Gastroesophageal sphincter (tissue), 3 donors: ENCODE results near the gene NOL4L.

Experiments used
- EP300 ChIP-seq: sonication (generic); formaldehyde crosslinking; IDR thresholded peaks from one replicate; pipeline ENCODE4 v1.6.1; 2017; ENCODE audit warnings: antibody characterized with exemption, mild to moderate bottlenecking
- POLR2A ChIP-seq, 2 donors: fragments of 450-650 bp; IDR thresholded peaks; one replicate each; pipeline ENCODE4 v1.6.1; 2017; ENCODE audit warnings: antibody characterized with exemption in 2 of 2, mild to moderate bottlenecking in 2 of 2, moderate library complexity in 1 of 2
- TF ChIP-seq, protein P1 (sequence below), 4 experiments: fragments of 200-600 bp in 2 of 4; fragments of 450-650 bp in 2 of 4; sonication (generic) in 1 of 4; IDR thresholded peaks; one replicate each; pipeline ENCODE4 v1.5.1; 2017 to 2019; ENCODE audit warnings: antibody characterized with exemption in 4 of 4, mild to moderate bottlenecking in 2 of 4, moderate library complexity in 2 of 4

DNA sequence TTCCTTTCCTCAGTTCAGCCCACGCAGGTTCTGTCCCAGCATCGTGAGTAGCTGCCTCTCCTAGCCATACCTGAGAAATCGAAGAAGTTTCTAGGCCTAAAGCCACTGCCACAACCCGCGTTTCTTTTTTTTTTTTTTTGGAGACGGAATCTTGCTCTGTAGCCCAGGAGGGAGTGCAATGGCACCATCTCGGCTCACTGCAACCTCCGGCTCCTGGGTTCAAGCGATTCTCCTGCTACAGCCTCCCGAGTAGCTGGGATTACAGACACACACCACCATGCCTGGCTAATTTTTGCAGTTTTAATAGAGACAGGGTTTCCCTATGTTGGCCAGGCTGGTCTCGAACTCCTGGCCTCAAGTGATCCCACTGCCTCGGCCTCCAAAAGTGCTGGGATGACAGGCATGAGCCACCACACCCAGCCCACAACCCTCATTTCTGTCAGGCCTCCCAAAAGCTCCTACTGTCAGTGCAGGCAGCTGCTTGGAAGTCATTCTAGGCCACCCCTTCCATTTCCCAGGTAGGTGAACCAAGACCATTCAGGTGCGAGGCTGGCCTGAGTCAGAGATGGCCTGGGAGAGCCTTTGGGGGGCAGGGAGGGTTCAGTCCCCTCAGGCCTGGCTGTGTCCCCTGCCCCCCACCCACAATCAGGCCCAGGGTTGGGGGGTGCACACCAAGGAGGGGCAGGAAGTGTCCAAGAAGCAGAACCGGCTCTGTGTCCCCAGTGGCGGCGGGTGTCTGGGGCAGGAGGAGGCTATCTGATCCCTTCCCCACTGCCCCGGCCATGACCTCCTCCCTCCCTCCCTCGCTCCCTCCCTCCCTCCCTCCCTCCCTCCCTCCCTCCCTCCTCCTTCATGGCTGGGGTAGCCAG lies 47.2 kb downstream of the NOL4L start:
- TF ChIP-seq, protein P1, sequence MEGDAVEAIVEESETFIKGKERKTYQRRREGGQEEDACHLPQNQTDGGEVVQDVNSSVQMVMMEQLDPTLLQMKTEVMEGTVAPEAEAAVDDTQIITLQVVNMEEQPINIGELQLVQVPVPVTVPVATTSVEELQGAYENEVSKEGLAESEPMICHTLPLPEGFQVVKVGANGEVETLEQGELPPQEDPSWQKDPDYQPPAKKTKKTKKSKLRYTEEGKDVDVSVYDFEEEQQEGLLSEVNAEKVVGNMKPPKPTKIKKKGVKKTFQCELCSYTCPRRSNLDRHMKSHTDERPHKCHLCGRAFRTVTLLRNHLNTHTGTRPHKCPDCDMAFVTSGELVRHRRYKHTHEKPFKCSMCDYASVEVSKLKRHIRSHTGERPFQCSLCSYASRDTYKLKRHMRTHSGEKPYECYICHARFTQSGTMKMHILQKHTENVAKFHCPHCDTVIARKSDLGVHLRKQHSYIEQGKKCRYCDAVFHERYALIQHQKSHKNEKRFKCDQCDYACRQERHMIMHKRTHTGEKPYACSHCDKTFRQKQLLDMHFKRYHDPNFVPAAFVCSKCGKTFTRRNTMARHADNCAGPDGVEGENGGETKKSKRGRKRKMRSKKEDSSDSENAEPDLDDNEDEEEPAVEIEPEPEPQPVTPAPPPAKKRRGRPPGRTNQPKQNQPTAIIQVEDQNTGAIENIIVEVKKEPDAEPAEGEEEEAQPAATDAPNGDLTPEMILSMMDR (IDR thresholded peaks at IDR 0.05) = no peak
- TF ChIP-seq POLR2A (IDR thresholded peaks at IDR 0.05) (no peak), EP300 (no peak)
